Jurkat, Clone E6-1 (cell line): ENCODE results near the gene NR2F2.

Source experiments
- DNase-seq: peaks from one replicate; pipeline ENCODE4 v3.0.0-alpha.2; 2011; ENCODE audit warnings: low read depth, low spot score
- H3K4me3 ChIP-seq: 2 replicates; pipeline ENCODE4 v1.5.1; 2011; ENCODE audit warnings: mild to moderate bottlenecking, low read length, control low read depth, moderate library complexity

NR2F2 gene

DNA sequence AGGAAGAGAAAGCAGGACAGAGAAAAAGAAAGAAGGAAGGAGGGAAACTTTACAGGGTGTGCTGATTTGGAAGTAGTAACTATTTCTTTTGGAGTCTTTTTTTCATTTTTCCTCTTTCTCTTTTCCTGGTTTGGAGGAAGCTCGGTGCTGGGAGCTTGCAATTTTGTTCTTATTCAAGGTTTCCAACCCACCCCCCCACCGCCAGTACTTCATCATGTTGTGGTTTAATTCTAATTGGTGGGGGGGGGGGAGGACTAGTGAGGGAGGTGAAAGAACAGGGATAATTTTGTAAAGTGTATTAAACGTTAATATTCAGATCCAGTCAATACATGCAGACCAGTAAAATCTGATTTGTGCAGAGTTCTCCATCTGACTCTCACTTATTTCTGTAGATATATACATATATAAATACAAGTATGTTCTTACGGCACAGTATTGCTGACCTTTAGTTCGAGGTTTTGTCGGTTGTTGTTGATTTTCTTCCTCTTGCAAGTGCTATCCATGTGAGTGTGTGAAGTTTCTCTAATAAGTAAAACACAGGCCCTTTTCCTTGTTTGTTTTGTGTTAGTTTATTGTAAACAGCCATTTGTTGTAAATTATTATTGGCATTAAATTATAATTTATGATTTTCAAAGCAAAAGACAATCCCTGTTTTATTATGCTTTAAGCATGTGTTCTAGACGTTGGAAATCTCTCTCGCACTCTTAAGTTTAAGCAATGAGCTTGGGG, 9.3 kb downstream of the NR2F2 start:
- no peak overlapping the region for H3K4me3 ChIP-seq

DNA sequence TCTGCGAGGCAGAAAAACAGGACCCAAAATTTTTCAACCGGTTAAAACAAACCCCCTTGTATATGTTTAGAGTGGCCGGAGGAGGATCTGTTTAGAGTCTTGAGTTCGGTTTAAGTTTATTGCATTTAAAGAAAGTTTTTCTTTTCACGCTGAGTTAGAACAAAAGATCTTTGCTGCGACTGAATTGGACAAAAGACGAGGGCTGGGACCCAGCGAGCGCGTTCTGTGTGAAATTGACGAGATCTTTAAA, 9.8 kb downstream of the NR2F2 start:
- no peak for DNase-seq
- no peak overlapping the region for H3K4me3 ChIP-seq

More for the DNA sequence above, 9.3 kb downstream of the NR2F2 start:
- no peak for DNase-seq

DNA sequence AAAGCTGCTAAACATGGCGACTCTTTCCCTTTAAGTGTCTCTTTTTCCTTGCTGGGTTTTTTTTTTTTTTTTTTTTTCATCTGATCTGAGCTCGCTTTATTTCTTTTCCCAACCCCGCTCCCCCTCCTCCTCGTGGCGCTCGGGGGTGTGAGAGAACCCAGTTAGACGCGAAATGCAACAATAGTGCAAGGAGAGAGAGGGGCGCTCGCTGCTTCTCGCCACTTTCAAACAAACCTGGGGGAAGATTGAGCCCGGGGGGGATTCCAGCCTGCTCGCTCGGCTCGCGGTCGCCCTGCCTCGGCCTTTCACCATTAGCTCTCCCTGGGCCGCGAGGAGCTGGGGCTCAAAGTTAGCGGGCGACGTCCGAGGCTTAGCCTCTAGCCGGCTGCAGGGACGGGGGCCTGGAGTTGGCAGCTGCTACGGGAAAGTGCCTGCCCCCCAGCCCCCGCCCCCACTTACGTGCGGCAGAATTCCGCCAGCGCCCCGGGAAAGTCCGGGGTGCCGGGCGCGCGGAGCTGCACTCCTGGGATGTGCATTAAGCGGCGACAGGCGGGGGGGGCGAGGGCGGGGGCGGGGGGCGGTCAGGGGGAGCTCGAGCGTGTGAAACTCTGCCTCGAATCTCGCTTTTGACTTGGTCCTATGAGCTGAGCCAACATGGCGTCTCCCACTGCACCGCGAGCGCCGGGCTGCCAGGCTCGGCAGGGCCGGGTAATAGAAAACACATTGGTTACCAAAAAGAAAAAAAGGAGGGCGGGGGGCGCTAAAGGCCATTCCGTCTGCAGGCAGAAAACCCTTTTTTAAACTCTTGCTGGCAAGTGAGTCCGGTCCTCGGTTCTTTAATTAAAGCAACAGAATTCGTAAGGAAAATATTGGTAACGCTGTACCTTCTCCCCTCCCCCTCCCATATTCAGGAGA, 10.4 kb downstream of the NR2F2 start:
- H3K4me3 ChIP-seq: no peak overlapping the region
- no peak for DNase-seq

DNA sequence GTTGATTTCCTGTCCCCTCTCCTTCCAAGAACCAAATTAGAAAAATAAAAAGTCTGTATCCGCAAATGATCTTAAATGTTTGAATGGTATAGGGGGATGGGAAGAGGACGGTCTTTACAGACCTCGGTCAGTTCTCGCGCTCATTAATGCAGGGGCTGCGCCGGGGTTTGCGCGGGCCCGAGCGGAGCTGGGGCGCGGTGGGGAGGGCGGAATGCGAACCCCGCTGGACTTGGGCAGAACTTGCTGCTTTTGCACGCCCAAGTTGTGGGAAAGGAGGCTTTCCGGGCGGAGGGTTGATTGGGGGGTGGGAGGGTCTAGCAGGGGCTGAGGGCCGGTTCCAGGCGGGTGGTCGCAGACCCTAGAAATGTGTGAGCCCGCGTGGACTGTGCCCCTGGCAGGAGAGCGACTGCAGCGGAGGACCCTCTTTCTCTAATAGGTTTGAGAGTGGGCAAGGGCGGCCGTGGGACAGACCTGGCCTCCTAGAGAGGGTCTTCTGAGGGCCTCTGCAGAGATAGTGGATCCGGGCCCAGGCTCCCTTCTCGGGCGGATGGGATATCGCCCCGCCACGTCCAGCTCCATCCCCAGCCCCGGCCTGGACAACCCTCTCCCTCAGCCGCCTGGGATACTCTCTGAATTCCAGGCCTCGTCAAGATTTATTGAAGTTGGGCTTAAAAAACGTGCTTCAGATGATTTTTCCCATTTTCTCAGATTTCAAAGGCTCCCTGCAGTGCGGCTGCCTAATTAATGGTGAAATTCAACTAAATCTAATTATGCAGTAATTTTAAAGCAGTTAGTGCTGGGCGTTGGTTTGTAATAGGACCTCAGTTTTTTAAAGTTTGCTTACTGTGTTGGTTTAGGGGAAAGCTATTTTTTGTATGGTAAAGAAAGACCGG, 11.3 kb downstream of the NR2F2 start:
- no peak overlapping the region for H3K4me3 ChIP-seq
- no peak for DNase-seq

DNA sequence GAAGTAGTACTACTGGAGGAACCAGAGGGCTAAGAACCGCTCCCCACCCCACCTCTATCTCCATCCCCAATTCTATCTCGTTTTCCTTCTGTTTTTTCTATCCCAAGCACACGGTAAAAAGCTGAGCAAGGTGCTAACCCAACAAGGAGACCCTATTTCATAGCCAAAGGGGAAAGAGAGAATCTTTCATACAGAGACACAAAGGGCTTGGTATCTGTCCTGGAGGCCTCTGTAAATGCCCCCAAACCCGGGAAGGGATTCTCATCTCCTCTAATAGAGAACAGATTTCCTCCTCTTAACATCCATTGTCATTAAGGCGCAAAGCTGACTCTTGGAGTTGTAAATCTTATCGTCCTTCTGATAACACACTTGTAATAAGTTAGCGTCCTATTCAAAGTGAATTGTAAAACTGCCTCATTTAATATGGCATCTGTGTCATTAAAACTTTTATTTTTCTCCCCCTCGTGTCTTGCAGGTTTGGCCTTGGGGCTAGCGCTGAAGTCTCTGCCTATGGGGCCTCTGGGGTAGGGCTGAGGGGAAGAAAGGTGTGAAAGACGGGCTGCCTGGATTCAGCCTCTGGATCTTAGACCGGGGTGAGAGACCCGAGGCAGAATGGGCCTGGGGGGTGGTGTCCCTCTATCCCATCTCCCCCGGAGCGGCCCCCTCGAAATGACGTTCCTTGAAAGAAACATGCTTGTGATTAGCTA, 12.1 kb downstream of the NR2F2 start:
- no peak for DNase-seq
- no peak overlapping the region for H3K4me3 ChIP-seq

DNA sequence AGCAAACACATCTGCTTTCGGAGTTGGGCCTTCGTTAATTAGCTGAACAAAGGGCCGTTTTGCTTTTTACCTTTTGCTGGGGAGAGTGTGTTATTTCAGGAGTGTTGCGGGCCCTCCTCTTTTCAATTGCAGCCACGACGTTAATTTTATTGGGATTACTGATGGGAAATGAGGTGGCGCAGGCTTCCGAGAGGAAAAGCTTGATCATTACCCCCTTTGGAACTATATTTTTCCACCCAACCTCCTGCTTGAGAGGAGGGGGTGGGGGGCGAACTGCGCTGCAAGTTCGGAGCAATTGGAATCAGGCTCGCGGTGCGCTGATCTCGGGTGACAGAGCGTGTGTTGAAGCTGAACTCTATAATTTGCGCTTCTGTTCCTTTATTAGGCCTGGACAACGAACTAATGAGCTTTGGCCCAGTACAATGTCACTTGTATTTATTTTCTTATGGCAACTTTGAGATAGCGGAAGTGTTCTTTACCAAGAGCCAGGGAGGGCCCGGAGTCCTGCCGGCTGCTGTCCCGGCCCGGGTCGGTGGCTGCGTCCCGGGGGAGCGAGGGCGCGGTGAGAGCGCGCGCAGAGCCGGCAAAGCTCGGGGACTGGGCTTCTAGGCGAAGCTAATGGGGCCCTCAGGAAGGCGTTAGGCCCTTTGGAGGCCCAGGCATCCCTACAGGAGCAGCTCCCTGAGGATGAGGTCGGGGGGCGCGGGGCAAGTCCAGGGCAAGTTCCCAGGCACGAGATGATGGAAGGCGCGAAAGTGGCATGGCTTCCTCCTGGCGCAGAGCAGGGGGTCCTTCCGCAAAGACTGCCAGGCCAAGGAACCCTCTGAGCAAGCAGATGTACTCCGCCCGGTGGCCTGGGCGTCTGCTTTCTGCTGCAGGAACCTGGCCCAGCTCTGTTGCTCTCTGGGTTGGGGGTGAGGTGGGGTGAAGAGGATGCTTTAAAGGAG, 12.9 kb downstream of the NR2F2 start:
- no peak for DNase-seq
- H3K4me3 ChIP-seq: no peak overlapping the region

DNA sequence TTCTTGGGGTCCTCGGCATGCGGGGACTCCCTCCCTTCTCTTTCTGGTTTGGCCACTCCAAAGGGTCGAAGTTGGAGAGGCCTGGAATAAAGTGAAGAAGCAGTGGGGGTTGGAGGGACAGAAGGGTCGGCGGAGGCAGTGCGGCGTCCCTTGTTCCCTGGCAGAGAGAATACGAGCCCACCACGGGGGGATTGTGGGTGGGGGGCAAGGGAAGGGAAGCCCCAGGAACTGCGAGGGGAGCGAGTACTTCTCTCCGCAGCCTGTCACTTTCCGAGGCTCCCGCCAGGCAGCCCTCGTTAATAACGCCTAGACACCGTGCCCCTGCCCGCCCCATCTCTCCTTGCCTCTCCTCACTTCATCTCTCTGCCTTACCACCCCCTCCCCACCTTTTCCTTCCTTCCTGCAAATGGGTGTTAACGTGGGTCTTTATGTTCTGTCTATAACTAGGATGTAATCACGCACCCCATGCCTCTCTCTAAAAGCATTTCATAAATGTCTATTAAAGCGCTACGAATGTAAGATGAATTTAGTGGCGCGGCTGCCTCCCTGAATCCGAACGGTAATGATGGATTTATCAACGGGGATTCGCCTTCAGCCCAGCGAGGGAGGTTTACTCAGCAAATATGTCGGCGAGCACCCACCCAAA, 13.7 kb downstream of the NR2F2 start:
- DNase-seq: no peak
- no peak overlapping the region for H3K4me3 ChIP-seq

DNA sequence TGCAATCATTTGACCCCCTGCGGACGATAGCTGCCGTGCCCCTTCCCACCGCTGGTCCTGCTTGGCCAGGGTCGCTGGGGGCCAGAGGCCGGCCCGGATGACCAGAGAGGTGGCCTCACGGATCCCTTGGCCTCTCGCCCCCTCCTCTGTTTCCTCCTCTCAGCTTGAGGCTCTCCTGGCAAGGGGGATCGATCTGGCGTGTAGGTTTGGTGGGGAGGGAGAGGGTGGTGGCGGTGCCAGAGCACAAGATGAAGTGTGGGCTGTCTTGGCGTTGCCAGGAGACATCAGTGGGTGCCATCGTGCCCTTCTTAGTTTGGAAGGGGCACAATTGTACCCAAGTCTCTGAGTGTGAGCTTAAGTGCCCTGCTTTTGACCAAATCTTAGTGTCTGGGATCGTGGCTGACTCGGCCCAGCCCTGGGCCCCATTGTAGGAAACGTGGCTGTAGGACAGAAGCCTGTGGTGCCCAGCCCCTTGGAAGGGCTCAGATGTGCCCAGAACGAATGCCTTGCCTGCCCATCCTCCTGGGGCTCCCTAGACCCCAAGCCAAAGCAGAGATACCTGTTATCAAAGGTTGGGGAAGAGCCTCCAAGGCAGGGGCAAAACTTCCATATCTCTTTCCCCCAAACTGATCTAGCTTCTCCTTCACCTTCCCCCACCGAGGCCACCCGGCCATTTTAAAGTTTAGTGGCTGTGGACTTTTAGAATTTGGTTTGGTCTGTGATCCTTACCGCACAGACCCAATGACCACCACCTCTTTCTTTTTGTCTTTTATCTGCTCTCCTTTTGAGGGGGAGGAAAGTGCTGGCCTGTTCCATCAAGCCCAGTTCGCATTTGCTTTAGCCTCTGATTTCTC, 14.4 kb downstream of the NR2F2 start:
- H3K4me3 ChIP-seq: no peak overlapping the region
- no peak for DNase-seq

DNA sequence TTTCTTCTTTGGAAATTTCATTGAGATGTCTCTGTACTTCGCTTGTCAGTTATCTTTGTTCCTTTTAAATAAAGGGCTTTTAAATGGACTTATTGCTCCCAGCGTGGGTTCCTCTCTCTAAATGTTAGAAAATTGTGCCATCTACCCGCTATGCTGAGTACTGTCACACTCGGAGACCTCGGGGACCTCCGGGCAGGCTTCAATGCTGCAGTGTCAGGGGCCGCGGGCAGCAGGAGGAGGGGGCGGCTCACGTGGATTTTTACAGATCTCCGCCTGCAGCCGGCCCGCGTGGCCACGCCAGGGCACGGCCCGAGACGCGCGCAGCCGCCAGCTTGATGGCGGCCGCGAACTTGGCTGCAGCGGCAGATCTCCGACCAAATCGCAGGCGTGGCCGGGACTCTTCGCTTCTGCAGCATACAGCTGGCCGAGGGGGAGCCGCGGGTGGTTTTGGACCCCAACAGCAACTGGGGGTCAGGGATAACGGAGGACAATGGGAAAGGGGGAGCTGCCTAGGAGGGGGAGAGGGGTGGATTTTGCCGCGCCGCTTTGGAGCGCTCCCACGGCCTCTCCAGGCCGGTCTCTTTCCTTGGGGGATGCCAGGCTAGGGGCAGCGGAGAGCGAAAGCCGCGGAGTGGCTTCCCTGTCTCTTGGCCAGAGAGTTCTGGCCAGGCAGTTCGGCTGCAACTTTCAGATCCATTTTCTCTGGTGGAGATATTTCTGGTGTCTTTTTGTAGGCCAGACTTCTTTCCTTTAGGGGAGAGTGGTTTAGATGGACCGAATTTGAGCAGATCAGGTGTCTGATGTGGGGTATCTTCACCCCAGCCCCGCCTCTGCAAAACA, 15.3 kb downstream of the NR2F2 start:
- H3K4me3 ChIP-seq: no peak overlapping the region
- no peak for DNase-seq

DNA sequence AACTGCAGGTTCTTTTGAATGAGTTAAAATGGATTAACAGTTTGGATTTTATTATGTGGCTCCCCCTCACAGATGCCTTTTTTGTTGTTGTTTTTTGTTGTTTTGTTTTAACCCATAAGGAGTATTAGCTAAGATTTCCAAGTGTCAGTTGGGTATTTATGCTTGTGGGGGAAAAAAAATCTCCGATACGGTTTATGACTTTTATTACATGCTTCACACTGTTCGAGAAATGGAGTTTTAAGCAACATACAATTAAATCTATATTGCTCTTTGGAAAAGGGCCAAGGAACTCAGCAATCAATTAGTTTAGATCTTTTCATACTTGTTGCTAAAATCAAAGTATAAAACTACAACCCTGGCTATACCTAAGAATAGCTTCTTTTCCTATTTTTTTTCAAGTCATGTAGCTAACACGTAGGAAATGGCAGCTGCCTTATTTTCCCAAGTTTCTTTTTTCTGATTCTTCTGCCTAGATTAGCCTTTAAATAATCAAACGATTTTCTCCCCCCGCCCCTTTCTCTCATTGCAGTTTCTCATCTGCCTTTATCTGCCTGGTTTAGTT, 16.0 kb downstream of the NR2F2 start:
- H3K4me3 ChIP-seq: no peak overlapping the region
- no peak for DNase-seq

DNA sequence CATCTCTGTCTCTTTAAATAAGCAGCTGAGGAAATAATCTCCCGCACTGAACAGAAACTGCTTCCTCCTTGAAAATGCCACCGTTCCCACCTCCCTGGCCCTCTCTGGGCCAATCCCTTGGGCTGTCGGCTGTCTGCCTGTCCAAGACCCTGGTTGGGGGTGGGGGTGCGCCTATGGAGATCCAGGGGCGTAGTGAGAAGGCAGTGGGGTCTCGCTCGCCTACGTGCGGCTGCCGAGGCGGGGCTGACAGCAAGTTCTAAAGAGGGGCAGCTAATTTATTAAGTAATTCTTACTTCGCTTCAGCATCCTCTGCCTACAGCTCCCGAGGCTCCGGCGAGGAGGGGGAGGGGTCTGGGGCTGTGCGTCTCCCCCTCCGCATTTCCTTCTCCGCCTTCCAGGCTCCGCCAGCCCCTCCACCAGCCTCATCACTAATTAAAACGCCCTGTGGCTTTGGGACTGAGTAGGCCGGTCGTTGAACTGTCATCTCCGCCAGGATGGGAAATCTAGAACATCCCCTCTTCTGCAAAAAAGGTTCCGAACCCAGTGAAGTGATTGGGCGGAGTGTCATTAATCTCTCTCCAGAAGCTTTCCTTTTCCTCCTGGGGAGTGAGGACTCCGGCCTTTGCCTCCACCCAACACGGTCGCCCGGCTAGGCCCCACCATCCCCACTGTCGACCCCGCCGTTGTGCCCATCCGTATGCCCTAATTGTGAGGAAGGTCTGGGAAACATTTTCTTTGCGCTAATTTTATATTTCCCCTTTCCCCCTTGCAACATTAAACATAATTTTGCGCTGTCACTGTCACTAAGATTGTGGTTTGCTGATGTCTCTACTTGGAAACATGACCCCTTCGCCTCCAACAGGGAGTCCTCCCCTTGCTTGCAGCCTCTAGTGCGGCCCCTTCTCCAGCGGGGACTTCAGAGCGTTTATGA, 16.9 kb downstream of the NR2F2 start:
- H3K4me3 ChIP-seq: no peak overlapping the region
- DNase-seq: no peak

DNA sequence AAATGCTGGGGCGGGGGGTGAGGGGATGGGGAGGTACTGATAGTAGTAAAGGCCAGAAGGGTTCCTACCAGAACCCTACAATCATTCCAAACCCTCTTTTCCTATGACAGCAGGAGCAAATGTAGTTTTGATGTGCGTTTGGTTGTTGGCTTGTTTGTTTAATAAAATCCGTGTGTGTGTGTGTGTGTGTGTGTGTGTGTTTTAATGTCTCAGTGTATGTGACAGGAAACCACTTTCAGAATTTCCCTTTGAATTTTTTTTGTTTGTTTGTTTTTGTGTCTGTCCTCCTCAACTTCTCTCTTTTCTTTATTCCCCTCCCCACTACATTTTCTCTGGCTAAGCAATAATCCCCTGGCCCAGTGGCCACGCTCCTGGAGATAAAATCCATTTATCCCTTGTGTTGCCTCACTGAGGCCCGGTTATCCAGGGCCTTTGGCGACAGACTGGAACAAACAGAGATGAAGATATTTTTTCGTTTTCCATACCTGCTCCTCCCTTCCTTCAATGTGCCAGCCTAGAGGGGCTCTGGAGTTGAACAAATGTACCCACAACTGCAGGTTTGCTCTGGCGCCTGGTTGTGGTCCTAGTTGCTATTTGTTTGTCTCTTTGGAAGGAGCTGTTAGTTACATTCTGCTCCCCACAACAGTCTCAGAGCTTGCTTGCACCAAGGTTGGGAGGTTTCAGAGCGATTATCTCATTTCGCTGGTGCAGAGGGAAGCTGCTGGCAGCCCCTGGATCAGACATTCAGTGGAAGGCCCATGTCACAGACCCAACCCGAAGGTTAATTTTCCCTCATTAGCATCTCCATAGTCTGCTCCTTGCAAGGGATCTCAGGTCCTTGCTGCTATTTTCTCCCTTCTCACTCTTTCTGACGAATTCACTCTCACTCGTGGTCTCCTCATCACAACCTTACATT, 17.9 kb downstream of the NR2F2 start:
- no peak for DNase-seq
- no peak overlapping the region for H3K4me3 ChIP-seq

DNA sequence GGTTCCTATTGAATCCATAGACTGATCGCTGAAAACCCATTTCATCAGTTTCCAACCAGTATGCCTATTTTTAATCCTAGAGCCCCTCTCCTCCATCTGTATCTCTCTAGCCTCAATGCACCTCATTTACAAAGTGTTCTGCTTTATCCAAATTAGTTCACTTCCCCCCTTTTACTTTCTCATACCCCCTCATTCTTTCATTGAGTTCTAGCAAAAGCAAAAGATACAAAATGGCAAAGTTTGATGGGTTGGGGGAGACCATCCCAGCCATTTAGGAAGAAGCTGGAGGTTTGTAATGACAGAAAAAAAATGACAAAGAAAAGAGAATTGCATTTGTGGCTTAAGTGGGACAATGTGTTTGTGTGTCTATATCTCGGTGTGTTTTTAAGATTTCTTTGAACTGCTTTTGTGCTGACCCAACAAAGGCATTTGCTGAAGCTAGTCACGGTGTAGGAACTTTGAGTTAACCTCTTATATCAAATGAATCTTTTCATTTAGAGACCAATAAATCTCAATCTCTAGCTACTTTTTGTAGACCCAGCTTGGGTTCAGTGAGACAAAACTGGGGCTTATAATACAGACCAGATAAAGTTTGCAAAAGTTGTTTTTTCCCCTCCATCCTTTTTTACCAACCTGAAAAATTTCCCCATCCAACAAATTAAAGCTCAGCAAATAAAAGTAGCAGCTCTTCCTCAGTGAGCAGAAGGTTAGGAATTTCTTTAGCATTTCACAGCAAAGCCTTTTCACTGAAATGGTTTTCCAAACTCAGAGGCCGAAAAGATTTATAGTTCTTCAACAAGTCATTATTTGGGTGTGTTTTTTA, 18.7 kb downstream of the NR2F2 start:
- H3K4me3 ChIP-seq: no peak overlapping the region
- no peak for DNase-seq
